ENCODE measurements around the gene CNPY1.

- TF ChIP-seq CTCF (IDR thresholded peaks at IDR 0.05) = no peak
- TF ChIP-seq POLR2A (IDR thresholded peaks at IDR 0.05) = no peak
Observed at GRCh38 chr7:155558961-155559360, 12.6 kb upstream of the CNPY1 start.

All from adrenal gland (tissue), 5 donors.